Duodenal mucosa (tissue), 2 donors: ENCODE measurements around the gene GALNT11.

Experiments used
- H3K27ac ChIP-seq: one replicate; pipeline ENCODE4 v1.7.0; 2013; ENCODE audit warnings: low read depth, low read length
- H3K27me3 ChIP-seq, 2 donors: one replicate each; pipeline ENCODE4 v1.7.0; 2013; ENCODE audit warnings: low read length in 2 of 2, control low read depth in 1 of 2; ENCODE audit not compliant: insufficient read depth in 2 of 2, control insufficient read depth in 1 of 2
- H3K36me3 ChIP-seq, 2 donors: one replicate each; pipeline ENCODE4 v1.7.0; 2013; ENCODE audit warnings: low read length in 2 of 2, control low read depth in 1 of 2; ENCODE audit not compliant: insufficient read depth in 2 of 2, control insufficient read depth in 1 of 2
- H3K4me1 ChIP-seq, 2 donors: one replicate each; pipeline ENCODE4 v1.7.0; 2013; ENCODE audit warnings: low read length in 2 of 2, control low read depth in 1 of 2; ENCODE audit not compliant: insufficient read depth in 2 of 2, control insufficient read depth in 1 of 2
- H3K4me3 ChIP-seq, 2 donors: one replicate each; pipeline ENCODE4 v1.7.0; 2013; ENCODE audit warnings: low read length in 2 of 2, low read depth in 1 of 2
- H3K9ac ChIP-seq, 2 donors: one replicate each; pipeline ENCODE4 v1.7.0; 2013; ENCODE audit warnings: low read length in 2 of 2, low read depth in 1 of 2
- H3K9me3 ChIP-seq, 2 donors: one replicate each; pipeline ENCODE4 v1.7.0; 2013; ENCODE audit warnings: low read length in 2 of 2, control low read depth in 1 of 2; ENCODE audit not compliant: control insufficient read depth in 1 of 2

Gene GALNT11

GRCh38 chr7:152127229-152127628 lies 101.8 kb downstream of the GALNT11 start:
- H3K9ac ChIP-seq = no peak overlapping the region
- no peak overlapping the region for H3K4me3 ChIP-seq
- peaks cover 25 to 62% of the 10 kb centered on the region in 2 donors for H3K36me3 ChIP-seq
- H3K27ac ChIP-seq = no peak overlapping the region
- H3K27me3 ChIP-seq = no peaks in the 10 kb centered on the region
- H3K9me3 ChIP-seq = peaks cover 5 to 6% of the 10 kb centered on the region in 2 donors
- H3K4me1 ChIP-seq = no peaks in the 10 kb centered on the region

GRCh38 chr7:152128252-152128651 lies 102.8 kb downstream of the GALNT11 start:
- no peak overlapping the region for H3K9ac ChIP-seq
- peaks cover 21 to 62% of the 10 kb centered on the region in 2 donors for H3K36me3 ChIP-seq
- H3K27ac ChIP-seq = no peak overlapping the region
- no peak overlapping the region for H3K4me3 ChIP-seq
- H3K27me3 ChIP-seq = no peaks in the 10 kb centered on the region
- H3K9me3 ChIP-seq = peaks cover 5 to 6% of the 10 kb centered on the region in 2 donors
- H3K4me1 ChIP-seq = no peaks in the 10 kb centered on the region

- H3K4me3 ChIP-seq = no peak overlapping the region
- no peaks in the 10 kb centered on the region for H3K4me1 ChIP-seq
- H3K9me3 ChIP-seq = peaks cover 5 to 6% of the 10 kb centered on the region in 2 donors
- H3K27me3 ChIP-seq = no peaks in the 10 kb centered on the region
- no peak overlapping the region for H3K9ac ChIP-seq
- H3K36me3 ChIP-seq = peaks cover 21 to 64% of the 10 kb centered on the region in 2 donors
- no peak overlapping the region for H3K27ac ChIP-seq
Observed at GRCh38 chr7:152128741-152129461, 103.4 kb downstream of the GALNT11 start.

- Histone ChIP-seq H3K9me3 (peaks cover 4% of the 10 kb centered on the region in 2 donors), H3K36me3 (peaks cover 17 to 59% of the 10 kb centered on the region in 2 donors), H3K4me3 (no peak overlapping the region), H3K9ac (no peak overlapping the region), H3K27me3 (no peaks in the 10 kb centered on the region), H3K4me1 (no peaks in the 10 kb centered on the region), H3K27ac (no peak overlapping the region)
Observed at GRCh38 chr7:152129682-152130081, 104.2 kb downstream of the GALNT11 start.

- H3K4me3 ChIP-seq = no peak overlapping the region
- no peak overlapping the region for H3K27ac ChIP-seq
- no peaks in the 10 kb centered on the region for H3K4me1 ChIP-seq
- peaks cover 13 to 59% of the 10 kb centered on the region in 2 donors for H3K36me3 ChIP-seq
- no peaks in the 10 kb centered on the region for H3K27me3 ChIP-seq
- no peaks in the 10 kb centered on the region for H3K9me3 ChIP-seq
- no peak overlapping the region for H3K9ac ChIP-seq
Observed at GRCh38 chr7:152130658-152131590, 105.5 kb downstream of the GALNT11 start.

GRCh38 chr7:152131981-152132494 lies 106.6 kb downstream of the GALNT11 start:
- H3K36me3 ChIP-seq = peaks cover 13 to 55% of the 10 kb centered on the region in 2 donors
- H3K27me3 ChIP-seq = no peaks in the 10 kb centered on the region
- H3K27ac ChIP-seq = no peak overlapping the region
- H3K4me1 ChIP-seq = no peaks in the 10 kb centered on the region
- no peak overlapping the region for H3K4me3 ChIP-seq
- H3K9ac ChIP-seq = no peak overlapping the region
- no peaks in the 10 kb centered on the region for H3K9me3 ChIP-seq

- Histone ChIP-seq H3K9me3 (no peaks in the 10 kb centered on the region), H3K27ac (no peak overlapping the region), H3K36me3 (peaks cover 19 to 55% of the 10 kb centered on the region in 2 donors), H3K4me1 (no peaks in the 10 kb centered on the region), H3K27me3 (no peaks in the 10 kb centered on the region), H3K9ac (no peak overlapping the region), H3K4me3 (no peak overlapping the region)
Observed at GRCh38 chr7:152132812-152133211, 107.3 kb downstream of the GALNT11 start.

- Histone ChIP-seq H3K4me3 (no peak overlapping the region), H3K9me3 (no peaks in the 10 kb centered on the region), H3K4me1 (no peaks in the 10 kb centered on the region), H3K27ac (no peak overlapping the region), H3K36me3 (peaks cover 29 to 60% of the 10 kb centered on the region in 2 donors), H3K9ac (no peak overlapping the region), H3K27me3 (no peaks in the 10 kb centered on the region)
Observed at GRCh38 chr7:152133804-152134203, 108.3 kb downstream of the GALNT11 start.

GRCh38 chr7:152136686-152137085 lies 111.2 kb downstream of the GALNT11 start:
- no peak overlapping the region for H3K27ac ChIP-seq
- H3K27me3 ChIP-seq = no peaks in the 10 kb centered on the region
- peaks cover 38 to 63% of the 10 kb centered on the region in 2 donors for H3K36me3 ChIP-seq
- H3K9ac ChIP-seq = no peak overlapping the region
- no peaks in the 10 kb centered on the region for H3K9me3 ChIP-seq
- H3K4me1 ChIP-seq = no peaks in the 10 kb centered on the region
- H3K4me3 ChIP-seq = no peak overlapping the region

- Histone ChIP-seq H3K4me1 (no peaks in the 10 kb centered on the region), H3K27ac (no peak overlapping the region), H3K4me3 (no peak overlapping the region), H3K9ac (no peak overlapping the region), H3K9me3 (no peaks in the 10 kb centered on the region), H3K27me3 (no peaks in the 10 kb centered on the region), H3K36me3 (peaks cover 37 to 62% of the 10 kb centered on the region in 2 donors)
Observed at GRCh38 chr7:152137476-152138025, 112.1 kb downstream of the GALNT11 start.
